ENCODE measurements around the gene KRTAP10-5. TPM values are rescaled to one million over a fixed set of nuclear protein-coding genes. Genes with fewer than 3 reads are reported as not detected.

The KRTAP10-5 gene
- total RNA-seq, 1 donor from 2014 or later, result not detected

DNA sequence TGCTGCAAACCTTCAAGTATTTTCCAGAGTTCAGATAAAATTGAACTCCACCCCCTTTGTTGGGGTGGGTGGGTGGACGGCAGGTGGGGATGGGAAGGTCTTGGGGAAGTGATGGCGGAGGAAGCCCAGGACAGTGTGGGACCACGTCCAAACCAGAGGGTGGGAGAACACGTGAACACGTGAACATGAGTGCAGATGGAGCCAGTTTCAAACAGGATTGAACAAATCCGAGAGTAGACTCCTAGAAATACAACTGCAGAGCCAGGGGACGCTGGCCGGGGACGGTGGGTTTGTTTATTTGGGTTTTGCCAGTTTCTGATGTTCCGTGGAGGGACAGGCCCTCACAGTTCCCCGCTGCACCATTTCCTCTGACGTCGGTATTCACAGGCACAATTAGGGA is 32.0 kb downstream of the KRTAP10-5 start:
- DNase-seq, result no peak

DNA sequence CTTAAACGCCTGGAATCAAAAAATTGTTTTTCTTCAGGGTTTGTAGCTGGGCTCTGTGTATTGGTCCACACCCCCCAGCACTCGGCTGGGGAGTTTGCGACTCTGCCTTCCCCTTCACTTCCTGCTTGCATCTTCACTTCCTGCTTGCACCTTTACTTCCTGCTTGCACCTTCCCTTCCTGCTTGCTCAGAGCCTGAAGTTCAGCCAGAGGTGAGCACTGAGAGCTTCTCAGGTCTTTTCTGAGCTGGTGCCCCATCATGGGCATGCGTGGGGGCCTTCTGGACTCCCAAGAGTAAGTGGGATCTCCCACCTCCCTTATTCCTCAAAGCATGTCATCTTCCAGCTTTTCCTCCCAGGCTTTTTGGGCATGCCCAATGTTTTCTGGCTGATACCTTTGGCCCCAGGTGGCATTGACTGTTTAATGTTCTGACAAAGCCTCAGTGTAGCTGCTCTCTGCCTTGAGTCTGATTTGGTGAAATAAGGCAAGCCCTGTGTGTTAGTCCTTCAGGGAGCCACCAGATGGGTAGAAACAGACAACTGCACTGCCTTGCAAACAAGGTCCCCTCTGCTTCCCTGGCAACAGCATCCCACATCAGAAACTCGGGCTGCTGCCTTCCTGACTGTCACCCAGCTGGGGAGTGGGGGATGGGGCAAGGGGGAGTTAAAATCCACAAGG is 32.6 kb downstream of the KRTAP10-5 start:
- no peak for DNase-seq

DNA sequence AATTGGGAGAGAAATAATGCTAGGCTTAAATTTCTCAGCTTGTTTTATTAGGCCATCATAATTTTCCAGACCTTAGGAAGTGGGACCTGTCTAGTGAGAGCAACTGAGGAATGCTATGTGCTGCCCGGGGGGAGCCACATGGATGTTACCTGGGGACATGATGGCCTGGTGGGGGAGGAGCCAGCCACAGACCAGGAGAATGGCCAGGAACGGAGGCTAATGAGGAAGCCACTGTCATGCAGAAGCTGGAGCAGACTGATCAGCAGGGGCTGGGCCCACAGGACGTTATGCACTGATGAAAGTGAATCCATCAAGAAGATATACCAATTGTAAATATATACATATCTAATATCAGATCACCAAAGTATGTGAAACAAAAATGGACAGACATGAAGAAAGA is 35.8 kb downstream of the KRTAP10-5 start:
- no peak for DNase-seq

DNA sequence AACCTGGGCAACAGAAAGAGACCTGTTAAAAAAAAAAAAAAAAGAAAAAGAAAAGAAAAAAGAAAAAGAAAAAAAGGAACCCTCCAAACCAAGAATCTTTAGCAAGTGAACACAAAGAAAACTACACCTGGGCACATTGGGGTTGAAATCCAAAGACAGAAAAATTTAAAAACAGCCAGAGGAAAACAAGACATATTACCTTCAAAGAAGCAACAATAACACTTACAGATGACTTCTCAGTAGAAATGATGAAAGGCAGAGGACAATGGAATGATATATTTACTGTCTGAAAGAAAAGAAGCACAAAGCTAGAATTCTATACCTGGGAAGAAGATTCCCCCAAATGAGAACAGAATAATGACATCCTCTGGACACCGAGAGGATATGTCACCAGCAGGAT is 37.7 kb downstream of the KRTAP10-5 start:
- no peak for DNase-seq

DNA sequence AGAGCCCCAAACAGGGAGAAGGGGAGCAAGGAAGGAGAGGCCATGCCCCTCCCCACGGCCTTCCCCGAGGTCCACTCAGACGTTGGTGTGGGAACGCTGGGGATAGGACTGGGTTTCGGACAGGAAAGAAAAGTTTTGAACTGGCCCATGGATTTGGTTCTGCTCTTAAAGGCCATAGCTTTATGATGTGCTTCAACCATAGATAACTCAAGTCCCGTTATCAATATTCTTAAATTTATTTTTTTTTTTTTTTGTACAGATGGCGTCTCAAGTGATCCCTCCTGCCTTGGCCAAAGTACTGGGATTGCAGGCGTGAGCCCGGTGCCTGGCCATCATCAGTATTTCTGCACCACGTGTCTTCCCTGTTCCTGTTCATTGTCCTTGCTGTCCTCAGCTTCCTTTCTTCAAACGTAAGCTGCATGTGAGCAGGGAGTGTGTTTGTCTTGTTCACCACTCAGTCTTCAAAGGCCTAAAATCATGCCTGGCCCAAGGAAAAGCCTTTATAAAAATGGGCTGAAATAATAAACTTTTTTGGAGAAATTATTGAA is 39.6 kb downstream of the KRTAP10-5 start:
- DNase-seq, result no peak

DNA sequence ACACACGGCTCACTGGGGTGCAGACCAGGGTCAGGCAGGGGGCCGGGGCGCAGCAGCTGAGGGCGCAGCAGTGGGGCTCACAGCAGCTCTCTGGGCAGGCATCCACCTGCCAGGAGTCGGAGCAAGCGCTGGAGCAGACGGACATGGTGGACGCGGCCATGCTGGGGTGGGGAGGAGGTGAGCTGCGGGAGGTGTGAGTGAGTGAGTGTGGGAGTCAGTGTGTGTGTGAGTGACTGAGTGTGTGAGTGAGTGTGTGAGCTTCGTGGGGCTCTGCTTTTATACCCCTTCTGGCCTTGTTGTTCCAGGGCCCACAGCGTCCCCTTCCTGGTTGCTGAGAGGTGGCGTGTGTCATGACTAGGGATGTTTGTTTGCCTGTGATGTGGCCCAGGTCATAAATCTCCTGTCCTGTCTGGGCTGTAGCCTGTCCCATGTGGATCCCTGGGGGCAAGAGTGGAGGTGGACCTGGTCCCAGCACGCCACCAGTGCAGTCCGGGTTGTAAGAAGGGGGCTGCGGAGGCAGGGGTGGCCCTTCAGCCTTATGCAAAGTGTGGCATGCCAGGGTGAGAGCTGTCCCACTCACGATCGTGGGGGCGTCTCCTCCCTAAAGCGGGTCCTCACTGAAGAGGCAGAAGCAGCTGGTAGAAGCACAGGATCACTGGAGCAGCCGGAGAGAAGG is 40.3 kb downstream of the KRTAP10-5 start, which contains the start of gene KRTAP10-1:
Gene KRTAP10-1, minus strand, starts transcription at position 205 of the 676 bp plus-strand sequence. Its CDS starts 45 bp downstream, at position 160.
- DNase-seq, result no peak

DNA sequence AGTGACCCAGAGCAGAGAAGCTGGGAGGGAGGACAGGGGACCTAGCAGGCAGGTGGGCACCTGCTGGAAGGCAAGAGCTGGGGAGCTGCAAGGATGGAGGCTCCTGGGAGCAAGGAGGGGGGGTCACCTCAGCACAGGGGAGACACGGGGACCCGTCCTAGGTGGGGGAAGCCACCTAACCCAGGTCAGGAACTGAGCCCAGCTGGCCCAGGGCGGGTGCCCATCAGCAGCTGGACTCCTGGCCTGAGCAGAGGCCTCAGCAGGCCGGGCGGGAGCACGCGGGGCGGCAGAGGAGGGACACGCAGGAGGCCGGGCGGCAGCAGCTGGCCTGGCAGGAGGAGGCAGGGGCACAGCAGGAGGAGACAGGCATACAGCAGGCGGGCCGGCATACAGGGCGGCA is 41.4 kb downstream of the KRTAP10-5 start:
- DNase-seq, result no peak

DNA sequence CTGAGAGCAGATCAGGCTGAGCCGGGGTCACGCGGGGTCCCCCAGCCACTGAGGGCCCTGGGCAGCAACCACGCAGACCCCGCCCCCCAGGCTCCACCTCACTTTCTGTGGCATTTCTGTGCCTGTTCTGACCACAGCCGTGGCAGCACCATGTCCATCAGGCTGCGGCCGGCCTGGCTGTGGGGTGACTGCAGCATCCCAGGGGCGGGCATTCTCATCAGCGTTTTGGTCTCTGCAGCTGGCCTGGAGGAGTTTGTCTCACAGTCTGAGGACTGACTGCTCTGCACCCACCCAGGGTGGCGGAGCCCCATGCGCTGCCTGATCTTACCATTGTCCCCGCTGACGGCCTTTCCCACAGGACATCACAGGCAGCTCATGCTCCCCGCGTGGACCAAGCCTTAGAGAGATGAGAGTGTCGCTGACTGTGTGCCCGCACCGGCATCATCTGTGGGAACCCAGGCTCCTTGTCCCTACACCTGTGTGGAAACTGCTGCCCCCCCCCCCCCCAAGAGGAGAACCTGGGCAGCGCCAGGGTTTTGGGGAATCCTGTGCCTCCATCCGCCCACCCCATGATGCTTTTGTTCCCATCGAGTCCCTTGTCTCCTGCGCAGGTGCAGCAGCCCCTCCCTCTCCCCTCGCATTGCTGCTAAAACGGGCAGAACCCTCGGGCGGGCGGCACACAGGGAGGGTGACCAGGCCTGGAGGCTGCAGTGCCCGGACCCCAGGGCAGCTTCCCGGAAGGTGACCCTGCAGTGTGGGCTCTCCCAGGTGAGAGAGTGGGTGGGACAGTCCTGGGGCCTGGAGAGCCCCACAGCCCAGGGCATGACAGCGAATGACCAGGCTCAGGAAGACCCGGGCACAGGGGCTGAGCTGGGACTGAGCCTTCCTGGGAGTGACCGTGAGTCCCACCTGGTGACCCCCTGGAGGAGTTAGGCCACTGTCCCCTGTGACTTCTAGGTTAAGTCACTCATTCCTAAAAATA is 42.2 kb downstream of the KRTAP10-5 start:
- no peak for DNase-seq

DNA sequence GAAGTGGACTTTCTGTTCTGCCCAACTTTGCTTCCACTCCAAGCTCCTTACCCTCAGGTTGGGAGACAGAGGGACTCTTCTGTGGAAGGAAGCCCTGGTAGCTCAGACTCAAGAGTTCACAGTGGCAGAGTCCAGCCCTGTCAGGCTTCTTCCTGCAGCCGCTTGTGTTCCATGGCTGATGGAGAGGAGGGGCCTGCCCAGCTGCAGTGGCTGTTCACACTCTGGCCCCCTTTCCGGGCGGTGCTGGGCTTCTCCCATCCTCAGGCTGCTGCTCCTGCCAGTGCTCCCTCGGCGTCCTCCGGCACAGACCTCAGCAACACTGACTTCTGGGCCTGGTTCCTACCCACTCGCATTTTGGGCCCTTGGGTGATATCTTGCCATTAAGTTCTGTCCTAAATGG is 44.4 kb downstream of the KRTAP10-5 start:
- DNase-seq, result no peak

DNA sequence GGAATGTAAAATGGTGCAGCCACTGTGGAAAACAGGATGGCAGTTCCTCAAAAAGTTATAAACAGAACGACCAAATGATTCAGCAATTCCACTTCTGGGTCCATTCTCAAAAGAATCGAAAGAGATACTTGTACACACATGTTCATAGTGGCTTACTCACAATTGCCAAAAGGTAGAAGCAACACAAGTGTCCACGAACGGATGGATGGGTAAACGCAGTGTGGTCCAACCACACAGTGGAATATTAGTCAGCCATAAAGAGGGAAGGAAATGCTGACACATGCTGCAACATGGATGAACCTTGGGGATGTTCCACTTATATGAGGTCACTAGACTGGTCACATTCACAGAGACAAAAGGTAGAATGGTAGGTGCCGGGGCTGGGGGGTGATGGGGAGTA is 45.7 kb downstream of the KRTAP10-5 start:
- DNase-seq, result no peak

DNA sequence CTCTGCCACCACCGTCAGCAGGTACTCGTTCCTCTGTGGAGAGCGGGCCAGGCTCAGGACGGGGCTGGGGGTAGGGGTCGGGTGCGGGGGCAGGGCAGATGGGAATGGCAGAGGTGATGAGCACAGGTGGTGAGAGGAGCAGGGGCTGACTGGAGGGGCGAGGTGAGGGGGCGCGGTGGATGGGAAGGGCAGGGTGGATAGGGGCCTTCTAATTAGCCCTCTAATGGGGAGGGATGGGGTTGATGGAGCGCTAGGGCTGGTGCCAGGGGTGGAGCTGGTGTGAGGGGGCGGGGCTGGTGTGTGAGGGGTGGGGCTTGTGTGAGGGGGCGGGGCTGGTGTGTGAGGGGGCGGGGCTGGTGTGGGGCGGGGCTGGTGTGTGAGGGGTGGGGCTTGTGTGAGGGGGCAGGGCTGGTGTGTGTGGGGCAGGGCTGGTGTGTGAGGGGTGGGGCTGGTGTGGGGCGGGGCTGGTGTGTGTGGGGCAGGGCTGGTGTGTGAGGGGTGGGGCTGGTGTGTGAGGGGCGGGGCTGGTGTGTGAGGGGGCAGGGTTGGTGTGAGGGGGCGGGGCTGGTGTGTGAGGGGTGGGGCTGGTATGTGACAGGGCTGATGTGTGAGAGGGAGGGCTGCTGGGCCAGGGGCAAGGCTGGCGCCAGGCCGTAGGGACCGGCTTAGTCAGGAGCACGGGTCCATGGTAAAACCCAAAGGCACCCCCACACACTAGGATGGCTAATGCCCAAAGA is 46.3 kb downstream of the KRTAP10-5 start:
- no peak for DNase-seq

DNA sequence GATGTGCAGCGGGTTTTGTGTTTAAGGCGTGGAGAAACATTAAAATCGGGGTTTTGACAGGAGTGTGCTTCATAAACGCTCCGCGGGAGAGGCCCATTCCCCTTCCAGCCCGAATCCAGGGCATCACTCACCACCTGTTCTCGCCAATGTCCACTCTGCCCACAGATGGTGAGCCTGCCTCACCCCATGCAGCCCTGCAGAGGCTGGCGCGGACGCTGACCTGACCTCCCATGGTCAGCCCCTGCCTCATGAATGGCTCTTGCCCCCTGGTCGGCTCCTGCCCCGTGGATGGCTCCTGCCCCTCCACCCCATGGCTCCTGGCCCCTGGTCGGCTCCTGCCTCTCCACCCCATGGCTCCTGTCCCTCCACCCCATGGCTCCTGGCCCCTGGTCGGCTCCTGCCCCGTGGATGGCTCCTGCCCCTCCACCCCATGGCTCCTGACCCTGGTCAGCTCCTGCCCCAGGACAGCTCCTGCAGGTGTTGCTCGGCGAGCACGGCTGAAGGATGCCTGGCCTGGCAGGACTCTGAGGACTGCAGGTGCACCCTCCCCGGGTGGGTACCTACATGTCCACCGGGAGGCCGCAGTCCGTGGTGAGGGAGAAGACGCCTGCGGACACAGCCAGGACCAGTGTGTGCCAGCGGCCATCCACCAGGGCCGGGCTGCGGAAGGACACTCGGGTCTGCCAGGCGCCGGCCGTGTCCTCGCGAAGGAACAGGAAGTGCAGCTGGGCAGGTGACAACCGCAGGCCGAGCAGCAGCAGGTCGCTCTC is 47.1 kb downstream of the KRTAP10-5 start:
- no peak for DNase-seq

DNA sequence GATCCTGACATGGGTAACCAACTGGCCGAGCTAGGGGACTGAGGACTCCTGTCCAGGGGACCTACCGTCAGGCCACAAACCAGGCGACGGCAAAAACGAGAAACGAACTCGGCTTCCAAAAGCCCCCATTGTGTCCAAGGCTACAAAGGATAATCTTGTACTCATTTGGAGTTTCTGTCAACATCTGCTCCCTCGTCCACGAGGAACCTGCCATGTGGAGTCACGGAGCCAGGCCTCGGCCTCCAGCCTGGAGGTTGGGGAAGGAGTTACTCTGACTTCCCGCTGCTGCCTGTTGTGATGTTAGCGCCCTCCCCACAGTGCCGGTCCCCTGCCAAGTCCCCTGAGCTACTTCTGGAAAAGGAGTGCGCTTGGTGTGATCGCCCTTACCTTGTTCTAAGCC is 47.7 kb downstream of the KRTAP10-5 start:
- DNase-seq, result no peak

DNA sequence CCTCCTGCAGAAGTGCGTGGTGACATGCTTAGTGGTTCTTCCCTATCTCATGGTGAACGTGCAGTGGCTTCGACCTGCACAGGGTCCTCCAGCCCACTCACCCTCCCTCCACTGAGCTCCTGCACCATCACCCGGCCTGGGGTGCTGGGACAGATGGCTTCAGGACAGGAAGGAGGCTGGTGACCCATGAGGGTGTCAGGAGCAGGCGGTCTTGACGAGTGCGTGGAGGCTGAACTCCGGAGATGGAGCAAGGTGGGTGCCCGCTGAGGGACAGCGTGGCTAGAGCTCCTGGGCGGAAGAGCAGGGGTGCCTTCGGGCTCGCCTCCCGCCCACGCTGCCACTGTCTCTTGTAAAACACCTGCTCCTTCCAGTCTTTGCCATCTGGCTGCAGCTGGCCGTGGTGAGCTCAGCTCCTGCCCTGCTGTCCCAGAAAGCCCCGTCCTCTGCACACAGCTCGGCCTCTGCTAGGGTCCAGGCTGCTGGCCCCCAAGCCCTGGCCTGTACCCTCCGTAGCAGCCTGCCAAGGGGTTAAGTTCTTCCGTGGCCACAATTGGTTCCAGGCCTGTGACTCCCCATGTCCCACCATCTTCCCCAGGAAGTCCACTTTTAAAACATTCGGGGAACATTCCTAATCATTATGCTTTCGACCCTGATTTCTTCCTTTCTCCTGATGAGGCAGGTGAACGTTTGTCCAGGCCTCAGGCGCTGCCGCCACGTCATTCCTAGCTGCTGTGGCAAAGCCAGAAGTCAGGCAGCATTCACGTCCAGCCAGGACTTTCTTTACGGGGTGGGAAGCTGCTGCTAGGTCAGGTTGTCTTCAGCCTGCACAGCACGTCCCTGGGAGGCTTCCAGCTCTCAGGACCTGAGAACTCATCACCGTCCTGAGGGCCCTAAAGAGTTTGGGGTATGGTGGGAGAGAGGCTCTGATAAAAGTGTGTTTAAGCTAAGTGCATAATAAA is 48.5 kb downstream of the KRTAP10-5 start:
- DNase-seq, result no peak

DNA sequence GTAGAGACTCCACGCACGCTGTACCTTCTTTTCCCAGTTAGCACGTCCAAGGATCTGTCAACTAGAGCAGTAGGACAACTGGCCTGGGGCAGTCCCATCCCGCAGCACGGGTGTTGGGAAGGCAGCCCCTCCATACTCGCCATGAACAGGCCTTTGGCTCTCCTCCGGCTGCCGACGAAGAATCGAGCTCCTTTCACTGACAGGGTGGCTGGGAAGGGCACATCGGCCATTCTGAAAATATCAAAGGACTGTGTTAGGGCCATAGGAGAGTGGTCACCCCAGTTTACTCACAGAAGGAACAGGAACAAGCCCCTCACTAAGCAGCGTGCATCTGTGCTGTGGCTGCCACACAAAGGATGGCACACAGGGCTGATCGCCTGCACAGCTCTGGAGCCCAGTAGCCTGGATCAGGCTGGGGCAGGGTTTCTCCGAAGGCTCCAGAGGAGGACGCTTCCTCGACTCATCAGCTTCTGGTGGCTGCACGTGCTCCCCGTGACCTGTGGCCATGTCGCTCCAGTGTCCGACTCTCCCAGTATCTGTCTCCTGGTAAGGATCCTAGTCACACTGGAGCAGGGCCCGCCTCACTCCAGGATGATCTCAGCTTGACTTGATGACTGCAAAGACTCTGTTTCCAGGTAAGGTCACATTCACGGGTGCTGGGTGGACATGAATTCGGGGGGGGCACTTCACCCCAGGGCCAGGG is 49.4 kb downstream of the KRTAP10-5 start:
- no peak for DNase-seq

DNA sequence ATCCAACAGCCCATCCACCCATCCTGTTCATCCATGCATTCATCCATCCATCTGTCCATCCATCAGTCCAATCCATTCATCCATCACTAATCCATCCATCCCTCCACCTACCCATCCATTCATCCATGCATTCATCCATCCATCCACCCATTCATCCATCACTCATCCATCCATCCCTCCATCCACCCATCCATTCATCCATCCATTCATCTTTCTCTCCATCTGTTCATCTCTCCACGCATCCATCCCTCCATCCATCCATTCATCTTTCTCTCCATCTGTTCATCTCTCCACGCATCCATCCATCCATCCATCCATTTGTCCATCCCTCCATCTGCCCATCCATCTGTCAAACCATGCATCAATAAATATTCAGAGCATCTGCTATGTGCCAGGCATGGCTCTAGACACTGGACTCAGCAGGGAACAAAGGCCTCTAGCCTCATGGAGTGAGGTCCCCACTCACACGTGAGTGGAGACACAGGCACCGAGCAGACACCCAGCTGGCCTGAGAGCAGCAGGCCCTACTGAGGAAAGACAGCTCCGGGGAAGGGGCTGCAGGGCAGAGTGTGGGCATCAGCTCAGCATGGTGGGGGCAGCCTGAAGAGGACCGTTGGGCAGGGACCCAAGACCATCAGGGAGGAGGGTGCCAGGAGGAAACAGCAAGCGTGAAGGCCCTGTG is 50.0 kb downstream of the KRTAP10-5 start:
- DNase-seq, result no peak

DNA sequence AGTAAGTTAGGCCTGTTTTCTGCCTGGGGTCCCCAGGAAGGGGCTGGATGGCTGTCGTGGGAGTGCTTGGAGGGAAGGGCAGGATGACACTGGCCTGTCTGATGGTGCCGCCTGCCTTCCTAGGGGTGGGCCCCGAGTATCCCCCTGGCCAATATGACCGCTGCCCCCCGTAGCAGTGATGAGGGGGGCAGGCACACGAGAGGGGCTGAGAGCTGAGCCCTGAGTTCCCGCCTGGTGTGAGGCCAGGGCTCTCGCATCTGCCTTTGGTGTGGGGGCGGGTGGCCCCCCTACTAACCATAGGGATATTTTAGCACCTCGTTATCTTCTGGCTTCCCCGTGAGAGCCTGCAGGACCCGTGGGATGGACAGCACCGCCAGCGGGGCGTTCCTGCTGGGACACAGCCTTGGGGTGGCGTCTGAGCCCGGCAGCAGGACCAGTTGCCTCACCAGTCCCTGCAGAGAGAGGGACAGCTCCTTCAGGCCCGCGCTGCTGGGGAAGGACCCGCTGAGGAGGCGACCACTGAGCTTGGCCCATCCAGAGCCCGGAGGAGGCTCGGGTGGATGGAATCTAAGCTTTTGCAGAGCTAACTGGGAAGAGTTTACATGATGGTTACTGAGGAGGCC is 50.8 kb downstream of the KRTAP10-5 start:
- no peak for DNase-seq
